Stimulated activated CD4-positive, alpha-beta T cell treated with anti-CD3 and anti-CD28 coated beads, Interleukin-1b, Interleukin-23, amount 100 ng/mL, for 48 hours (primary cell): ENCODE data around the gene ARF5.

Experiments
- DNase-seq: peaks from one replicate; pipeline ENCODE4 v3.0.0-alpha.2; 2020

The ARF5 gene

DNA sequence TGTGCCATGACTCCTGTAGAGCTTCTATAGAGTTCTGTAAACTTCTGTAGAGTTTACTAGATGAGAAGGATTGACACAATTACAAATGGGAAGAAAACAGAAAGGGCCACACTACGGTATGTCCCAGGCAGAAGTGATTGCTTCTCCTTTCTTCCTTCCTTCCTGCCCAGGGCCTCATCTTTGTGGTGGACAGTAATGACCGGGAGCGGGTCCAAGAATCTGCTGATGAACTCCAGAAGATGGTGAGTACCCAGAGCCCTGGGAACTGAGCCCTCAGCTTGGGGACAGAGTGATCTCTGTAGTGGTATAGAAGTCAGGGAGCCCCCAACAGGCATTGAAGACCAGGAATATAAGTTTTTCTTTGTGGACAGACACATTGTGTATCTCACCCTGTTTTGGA lies 1.7 kb downstream of the ARF5 start:
- DNase-seq: no peak

DNA sequence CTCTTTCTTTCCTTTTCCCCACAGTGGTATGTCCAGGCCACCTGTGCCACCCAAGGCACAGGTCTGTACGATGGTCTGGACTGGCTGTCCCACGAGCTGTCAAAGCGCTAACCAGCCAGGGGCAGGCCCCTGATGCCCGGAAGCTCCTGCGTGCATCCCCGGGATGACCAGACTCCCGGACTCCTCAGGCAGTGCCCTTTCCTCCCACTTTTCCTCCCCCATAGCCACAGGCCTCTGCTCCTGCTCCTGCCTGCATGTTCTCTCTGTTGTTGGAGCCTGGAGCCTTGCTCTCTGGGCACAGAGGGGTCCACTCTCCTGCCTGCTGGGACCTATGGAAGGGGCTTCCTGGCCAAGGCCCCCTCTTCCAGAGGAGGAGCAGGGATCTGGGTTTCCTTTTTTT lies 3.0 kb downstream of the ARF5 start:
- DNase-seq: no peak

DNA sequence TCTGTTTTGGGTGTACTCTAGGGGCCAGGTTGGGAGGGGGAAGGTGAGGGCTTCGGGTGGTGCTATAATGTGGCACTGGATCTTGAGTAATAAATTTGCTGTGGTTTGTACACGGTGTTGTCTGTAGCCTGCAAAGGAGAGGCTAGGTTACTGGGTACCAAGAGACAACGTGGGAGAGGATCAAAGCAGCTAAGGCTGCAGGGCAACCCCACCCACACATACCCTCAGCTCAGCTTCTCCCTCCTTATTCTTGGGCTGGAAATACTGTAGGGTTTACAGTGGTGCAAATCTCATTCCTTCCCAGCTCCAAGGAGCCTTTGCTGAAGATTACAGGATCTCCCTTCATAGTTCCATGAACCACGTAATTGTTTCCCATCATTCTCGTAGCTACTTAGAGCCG lies 3.4 kb downstream of the ARF5 start:
- no peak for DNase-seq

DNA sequence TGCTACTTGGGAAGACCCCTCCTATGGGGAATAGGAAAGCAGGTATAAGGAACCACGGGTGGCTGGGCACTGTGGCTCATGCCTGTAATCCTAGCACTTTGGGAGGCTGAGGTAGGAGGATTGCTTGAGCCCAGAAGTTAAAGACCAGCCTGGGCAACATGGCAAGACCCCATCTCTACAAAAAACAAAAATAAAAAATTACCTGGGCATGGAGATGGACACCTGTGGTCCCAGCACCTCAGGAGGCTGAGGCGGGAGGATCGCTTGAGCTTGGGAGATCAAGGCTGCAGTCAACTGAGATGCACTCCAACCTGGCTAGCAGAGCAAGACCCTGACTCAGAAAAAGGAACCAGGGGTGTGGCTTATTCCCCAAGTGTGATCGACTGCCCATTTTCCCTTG lies 4.3 kb downstream of the ARF5 start:
- no peak for DNase-seq

DNA sequence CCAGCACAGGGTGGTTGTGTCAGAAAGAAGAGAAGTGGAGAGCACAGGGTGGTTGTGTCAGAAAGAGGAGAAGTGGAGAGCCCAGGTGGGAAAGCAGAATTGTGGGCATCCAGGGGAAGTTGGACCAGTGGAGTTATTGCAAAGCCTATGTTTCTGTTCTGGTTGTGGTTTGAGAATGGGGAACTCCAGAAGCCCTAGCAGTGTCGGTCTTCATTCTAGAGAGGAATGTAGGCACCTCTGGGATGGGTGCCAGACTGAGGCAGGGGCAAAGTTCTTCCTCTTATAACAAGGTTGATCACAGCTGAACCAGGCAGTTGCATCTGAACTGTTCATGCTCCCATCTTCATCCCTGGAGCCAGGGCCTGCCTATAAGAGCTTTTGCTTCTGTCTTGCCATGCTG lies 6.3 kb downstream of the ARF5 start:
- DNase-seq: no peak

DNA sequence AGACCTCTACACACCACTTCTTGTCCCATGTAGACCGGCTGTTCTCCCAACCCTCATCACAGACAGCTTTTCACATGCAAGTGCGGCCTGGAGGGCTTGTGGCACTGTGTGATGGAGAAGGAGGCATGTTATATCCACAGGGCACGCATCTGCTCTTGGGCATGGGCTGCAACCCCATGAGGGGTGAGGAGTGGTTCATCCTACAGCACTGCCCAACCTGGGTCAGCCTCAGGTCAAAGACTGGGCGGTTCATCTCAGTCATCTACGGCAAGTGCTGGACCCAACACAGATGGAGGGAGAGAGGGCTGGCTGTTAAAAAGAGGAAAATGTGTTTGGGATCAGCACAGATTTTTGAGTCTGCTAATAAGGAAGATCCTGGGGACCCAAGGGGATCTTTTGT lies 7.5 kb downstream of the ARF5 start:
- DNase-seq: no peak

DNA sequence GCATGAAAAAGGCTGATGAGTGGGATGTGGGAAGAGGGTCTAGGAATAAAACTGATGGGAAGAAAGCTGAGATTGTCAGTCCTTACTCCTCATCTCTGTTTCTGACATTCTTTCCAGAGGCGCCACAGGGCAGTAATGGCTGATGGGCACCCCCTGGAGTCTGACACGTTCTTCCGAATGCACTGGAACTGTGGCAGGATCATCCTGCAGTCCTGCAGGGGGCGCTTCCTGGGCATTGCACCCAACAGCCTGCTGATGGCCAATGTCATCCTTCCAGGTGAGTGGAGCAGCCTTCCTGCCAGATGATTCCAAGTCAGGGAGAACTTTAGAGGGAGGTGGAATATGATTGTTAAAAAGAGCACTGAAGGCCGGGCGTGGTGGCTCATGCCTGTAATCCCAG lies 10.1 kb downstream of the ARF5 start:
- DNase-seq: no peak

DNA sequence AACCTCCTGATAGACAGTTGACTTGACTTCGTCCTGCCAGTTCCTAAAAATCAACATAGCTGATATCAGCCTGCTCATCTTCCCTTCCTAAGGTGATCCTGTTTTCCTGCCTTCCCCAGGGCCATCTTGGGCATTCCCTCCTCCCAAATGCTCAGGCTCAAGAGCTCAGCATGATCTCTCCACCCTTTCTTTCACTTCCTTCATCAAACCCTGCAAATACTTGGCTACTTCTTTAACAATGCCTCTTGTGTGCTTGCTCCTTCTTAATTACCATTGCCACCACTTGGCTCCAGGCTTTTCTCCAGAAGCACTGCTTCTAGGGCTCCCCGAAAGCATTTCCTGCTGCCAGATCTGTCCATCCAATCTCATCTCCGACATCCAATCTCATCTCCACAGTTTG lies 12.7 kb downstream of the ARF5 start:
- DNase-seq: no peak

DNA sequence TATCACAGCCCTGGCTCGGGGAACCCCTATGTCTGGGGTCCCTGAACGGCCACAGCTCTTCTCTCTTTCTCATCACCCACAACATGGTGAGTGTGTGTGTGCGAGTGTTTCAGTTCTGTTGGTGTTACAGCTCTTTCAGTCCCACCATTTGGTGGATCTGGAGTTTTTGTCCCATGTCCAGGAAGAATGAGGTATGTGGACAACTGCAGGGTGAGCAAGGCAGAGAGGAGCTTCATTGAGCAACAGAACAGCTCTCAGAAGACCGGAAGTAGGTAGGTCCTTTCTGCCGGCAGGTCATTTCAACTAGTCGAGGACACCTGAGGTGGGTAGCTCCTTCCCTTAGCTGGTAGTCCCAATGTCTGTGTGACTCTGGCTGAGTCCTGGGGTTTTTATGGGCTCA lies 20.2 kb downstream of the ARF5 start:
- no peak for DNase-seq

DNA sequence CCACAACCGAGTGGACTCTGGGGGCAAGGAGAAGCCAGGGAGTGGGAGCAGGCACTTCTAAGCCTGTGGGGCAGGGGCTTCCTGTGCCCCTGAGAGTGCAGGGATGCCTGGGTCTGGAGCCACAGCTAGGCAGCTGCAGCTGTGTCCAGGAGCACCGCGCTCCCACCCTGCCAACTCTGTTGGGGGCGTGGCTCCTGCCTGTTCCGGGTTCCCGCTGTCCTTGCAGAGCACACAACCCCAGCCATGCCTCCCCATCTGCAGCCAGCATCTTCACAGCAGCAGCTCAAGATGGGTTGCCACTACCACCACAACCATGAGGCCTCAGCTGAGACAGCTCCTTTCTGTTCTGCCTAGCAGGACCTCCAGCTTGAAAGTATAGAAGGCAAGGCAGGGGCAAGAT lies 21.1 kb downstream of the ARF5 start:
- DNase-seq: no peak

DNA sequence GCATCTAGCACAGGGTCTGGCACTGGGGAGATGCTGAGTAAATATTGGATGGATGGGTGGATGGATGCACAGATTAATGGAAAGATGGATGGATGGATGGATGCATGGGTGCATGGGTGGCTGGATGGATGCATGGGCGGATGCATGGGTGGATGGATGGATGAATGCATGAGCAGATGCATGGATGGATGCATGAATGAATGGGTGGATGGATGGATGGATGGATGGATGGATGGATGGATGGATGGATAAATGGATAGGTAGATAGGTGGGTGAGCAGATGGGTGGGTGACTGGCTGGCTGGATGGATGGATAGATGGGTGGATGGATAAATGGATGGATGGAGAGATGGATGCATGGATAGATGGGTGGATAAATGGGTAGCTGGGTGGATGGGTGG lies 24.1 kb downstream of the ARF5 start:
- no peak for DNase-seq

DNA sequence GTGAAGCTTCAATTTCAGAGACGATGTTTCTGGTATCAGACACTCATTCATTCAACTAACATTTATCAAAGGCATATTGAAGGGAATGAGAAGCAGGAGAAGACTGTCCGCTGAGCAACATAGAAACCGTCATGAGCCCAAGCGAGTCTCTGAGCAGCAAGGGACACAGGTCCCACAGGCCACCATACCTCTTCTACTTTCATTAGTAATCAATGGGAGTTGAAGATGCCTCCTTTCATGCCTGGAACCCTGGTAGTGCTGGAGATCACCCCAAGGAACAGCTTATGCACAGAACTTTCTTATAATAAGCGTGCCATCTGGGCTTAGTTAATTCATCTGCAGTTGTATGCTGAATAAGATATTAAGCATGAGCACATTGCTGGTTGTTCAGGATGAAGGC lies 28.5 kb downstream of the ARF5 start:
- no peak for DNase-seq

DNA sequence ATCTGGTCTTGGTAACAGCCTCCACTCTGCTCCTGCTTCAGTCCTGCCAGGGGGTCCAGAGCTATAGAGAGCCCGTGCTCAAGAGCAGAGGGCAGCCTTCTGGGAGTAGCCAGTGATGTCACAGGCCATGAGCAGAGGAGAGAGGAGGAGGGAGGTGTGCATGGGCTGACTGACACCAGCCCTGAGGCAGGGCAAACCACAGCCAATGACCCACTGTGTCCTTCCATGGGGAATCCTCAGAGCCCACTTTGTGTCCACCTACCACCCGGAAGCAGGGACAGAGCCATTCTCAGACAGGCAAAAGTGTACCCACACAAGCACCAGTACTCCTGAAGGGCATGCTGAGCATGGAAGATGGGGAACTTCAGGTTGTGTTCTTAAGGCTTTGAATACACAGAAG lies 29.8 kb downstream of the ARF5 start, which contains the start of gene PAX4:
Gene PAX4, minus strand, starts transcription at position 101 of the 400 bp plus-strand sequence. CDS start 2,214 bp downstream, outside the sequence.
- DNase-seq: no peak

DNA sequence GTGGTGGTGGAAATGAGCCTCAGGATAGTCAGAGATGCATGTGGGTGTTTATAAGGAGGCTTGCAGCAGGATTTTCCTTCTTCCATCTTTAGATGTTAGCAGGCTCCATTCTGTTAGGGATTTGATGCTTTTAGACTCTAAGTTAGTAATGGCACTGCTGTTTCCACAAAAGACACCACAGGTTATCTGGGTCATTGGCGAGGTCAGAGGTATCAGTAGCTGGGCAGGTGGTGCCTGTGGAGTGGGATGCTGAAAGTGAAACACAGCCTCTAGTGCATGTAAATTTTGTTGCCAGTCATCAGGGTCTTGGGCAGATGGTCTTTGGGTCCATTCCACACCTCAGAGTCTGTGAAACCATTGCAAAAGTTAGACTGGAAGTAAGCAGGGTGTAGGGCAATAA lies 30.6 kb downstream of the ARF5 start:
- no peak for DNase-seq

DNA sequence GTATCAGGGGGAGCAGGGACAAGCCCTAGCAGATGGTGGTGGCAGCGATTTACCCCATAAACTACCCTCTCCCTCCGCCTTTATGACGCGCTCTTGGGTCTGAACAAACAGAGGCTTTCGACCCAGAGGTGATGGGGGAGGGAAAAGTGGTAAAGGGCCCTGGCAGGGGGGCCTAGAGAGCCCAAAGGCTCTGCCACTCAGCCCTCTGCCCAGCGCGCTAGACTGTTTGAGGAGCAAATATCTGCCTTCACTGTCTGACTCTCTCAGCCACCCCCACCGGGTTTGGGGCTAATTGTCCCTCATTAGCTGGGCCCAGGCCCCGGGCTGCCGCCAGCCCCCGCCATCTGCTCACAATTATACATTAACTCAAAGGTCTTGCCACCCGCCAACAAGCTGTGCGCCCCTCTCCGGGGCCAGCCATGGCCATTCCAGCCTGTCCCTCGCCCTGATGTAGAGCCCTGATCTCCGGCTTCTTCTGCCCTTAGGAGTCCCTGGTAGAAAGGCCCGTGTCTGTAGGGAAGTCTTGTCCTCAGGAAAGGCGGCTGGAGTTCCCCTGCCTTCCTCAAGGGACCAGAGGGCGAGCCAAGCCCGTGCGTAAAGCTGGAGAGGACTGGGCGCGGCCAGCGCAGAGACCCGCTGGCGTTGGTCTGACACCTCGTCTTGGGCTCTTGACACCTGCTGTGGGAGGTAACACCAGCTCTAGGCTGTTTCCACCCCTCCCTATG lies 31.6 kb downstream of the ARF5 start:
- no peak for DNase-seq

DNA sequence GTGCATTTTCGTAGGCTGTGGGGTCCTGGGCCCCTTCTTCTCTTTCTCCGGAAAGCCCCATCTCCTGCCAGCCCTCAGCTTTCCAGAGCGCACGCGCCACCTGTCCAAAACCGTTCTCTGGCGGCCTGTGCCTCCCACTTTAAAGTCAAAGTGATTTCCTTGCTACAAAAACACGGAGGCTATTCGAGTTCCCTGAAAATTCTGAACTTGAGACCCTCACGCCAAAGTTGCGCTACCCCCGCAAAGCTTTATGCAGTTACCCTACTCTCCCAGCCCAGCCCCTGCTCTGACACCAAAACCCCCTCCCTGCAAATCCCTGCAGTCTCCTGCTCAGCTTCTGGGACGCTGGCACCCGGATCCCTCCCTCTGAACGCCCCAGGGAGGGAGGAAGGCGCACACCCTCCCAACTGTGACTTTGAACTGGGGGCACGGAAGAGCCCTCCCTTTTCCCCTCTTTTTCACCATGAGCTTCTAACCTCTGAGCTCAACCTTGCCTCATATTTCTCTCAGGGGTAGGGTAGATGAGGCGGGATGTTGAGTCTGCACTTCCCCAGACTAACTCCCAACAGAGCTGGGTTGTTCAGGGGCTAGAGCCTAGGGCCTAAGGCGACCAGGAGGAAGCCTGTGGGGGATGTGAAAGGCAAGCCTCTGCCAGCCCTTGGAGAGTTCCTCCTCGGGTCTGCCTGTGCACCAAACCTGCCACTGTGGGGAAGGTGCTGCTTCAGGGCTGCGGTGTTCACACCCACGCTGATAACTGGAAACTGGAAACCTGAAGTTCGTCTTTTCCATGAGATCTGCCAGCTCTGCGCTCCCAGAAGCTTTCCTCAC lies 32.4 kb downstream of the ARF5 start:
- no peak for DNase-seq

DNA sequence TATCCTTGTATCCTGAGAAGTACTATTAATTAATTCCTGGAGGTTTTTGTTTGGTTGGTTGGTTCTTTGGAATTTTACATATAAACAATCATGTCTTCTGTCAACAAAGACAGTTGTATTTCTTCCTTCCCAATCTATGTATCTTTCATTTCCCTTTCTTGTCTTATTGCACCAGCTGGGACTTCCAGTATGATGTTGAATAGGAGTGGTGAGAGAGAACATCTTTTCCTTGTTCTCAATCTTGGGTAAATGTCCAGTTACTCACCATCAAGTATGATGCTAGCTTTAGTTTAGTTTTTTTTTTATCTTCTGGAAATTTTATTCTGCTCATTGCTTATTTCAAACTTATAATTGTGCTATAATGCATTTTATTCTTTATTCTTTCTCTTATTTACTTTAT lies 37.1 kb downstream of the ARF5 start:
- no peak for DNase-seq

DNA sequence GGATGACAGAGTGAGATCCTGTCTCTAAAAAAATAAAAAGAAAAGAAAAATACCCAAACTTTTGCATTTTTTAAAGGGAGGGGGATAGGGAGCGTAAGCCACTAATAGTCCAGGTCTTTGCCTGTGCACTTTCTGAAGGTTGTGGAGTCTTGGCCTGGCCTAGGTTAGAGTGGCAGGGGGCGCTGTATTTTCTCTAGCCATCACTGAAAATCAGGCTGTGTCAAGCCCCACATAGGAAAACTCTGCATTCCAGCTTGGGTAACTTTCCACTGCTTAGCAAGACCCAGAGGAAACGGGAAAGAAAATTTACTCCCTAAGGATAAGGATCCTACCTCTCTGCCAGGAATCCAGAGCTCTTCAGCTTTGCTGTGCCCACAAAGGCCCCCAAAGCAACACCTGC lies 40.2 kb downstream of the ARF5 start:
- no peak for DNase-seq

DNA sequence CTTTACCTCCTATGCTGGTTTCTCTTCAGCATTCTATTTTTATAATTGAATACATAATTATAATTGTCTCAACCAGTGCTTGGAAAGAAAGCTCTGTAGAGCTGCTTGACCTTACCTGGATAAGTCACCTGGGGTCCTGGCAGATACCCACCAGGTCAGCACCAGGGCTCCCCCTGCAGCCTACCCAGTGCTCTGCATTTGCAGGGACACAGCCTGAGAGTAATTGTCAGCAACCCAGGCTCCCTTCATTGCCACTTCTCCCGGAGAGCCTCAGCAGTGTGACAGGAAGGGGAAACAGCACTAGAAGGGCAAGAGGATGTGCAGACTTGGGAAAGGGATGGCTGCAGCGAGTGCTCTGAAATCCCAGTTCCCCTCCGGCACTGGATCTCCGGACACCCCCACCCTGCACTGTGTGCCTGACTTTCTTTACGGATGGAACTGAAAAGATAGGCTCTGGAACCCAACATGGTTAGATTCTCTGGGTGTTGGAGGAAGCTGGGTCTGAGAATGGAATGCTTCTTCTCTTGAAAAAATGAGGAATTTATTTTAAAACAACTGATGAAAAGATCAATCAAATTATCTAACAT lies 41.1 kb downstream of the ARF5 start:
- DNase-seq: peak; percentile 41

DNA sequence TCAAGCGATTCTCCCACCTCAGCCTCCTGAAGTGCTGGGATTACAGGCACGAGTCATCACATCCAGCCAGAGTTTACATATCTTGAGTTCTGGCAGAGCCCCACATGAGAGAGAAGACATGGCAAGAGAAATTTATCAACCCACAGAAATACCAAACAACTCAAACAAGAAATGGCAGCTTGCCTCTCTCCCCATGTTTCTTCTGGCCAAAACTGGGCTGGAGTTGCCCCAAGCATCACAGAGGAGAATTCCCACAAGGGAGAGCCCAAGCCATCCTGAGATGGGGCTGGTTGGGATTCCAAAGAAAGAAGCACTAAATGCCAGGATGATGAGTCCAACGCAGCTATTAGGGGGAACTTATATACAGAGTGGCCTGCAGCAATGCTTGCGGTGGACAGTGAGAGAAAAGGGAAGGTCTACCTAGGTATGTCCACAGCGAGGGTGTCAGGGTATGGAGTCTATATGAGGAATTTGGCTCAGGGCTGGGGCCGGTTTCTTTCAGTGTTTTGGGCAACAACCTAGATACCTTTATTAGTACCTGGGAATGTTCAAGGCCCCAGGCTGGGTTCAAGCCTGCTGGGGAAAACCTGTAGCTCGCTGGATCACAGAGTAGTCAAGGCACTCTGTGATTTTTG lies 44.2 kb downstream of the ARF5 start:
- no peak for DNase-seq

DNA sequence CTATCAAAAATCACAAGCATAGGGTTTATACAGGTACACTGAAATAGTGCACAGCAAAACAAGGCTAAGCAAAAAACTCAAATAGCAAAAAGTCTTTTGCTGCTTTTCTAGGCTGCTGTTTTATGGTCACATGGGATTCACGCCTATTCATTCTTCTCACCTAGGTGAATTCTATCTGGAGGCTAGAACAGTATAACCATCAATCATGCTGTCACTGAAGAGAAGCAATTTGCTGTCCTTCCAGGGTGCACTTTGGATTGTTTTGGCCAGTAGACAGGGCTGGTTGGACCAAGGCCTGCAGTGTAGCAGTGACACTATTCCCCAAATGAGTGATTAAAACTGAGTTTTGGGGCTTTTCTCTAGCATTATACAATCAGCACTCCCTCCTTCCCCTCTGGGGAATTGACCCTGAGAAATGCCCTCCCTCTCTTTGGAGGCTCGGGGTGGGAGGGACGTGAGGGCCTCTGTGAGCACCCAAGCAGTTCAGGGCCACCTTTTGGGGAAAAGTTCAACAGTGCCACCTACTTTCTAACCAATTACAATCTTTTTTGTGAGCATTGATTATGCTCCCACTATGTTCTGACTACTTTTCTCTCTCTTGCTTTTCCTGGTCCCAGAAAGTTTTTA lies 47.6 kb downstream of the ARF5 start:
- no peak for DNase-seq

DNA sequence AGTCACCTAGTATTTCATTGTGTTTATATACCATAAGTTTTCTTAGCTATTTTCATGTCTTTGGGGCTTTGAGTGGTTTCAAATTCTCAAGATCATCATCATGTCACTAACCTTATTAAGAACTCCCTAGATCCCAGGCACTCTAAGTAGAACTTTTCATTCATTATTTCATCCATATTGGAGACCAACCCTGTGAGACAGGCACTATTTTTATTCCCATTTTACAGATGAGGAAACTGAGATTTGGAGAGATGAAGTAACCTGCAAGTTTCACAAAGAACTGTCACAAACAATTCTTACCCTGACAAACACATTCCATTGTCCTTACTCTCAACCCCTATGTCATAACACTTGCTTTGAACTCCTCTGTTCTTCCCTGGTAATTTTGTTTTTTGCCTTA lies 50.0 kb downstream of the ARF5 start:
- DNase-seq: no peak
